Measurements from ENCODE around the gene SCUBE3. TPM values are rescaled to one million over a fixed set of nuclear protein-coding genes. Genes with fewer than 3 reads are reported as not detected.

SCUBE3 gene
- polyA plus RNA-seq, 10 donors: 0.84 to 2.2 (median 1.1) TPM

DNA sequence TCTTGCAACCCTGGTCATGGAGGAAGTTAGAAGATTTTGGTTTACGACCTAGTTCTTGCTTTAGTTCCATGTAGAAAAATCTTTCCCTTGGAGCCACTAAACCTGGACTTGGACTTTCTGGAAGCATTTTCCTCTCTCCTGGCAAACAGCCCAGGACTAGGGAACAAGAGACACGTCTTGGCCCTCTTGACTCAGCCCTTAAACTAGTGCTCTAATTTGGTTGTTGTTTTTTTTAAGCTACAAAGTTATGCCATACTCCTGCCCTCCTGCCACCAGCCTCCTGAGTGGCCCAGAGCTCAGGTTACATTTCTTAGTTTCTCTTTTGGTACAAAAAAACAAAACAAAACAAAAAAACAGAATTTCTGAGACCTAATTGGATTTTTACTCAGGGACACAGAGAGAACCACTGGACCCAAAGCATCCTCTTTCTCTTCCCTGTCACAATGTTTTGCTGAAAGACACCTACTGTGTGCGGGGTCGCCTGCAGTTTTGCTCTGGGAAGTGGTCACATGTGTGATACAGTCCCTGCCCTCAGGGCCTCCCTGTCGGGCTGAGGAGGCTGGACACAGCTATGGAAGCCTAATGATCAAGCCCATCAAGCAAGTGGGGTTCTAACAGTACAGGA lies 32.3 kb upstream of the SCUBE3 start:
- DNase-seq: peak; percentile 49 to 71 (median 62)

- peak; percentile 47 to 79 (median 74) for DNase-seq
These were observed 31.7 kb upstream of the SCUBE3 start for GRCh38 chr6:35181933-35182612.

DNA sequence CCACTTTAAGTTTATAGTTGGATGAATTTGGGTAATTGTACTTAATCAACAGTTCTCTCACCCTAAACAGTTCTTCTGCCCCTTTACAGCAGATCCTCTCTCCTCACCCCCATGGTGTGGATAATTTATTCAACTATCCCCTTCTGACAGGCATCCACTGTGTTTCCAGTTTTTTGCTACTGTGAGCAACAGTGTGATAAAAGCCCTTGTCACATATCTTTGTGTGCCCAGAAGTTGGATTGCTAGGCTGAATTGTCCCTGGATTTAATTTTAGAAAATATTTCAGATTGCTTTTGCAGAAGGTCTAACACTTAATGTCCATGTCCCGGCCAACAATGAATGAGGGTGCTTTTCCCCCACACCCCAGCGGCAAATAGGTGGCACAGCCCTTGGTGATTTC lies 30.5 kb upstream of the SCUBE3 start:
- no peak for DNase-seq

DNA sequence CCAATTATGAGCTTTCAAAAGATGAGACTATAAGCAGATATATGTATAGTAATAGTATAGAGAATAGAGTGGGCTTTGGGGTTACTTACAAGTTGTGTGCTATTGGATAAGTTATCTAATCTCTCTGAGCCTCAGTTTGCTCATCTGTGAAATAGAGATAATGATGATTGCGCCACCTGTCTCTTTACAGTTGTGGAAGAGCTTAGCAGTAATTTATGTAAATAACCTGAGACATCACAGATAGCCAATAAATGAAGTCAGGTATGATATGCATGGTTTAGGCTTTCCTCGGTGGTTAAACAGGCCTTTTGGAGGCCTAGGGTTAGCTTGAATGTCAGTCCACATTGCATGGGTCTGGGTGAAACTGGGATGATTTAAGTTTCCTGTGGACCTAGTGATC lies 29.8 kb upstream of the SCUBE3 start:
- no peak for DNase-seq

- no peak for DNase-seq
These were observed 29.0 kb upstream of the SCUBE3 start for GRCh38 chr6:35184580-35185301.

GRCh38 chr6:35185302-35185681 lies 28.5 kb upstream of the SCUBE3 start:
- DNase-seq: peak in 1 of 3 donors; percentile 47

GRCh38 chr6:35185971-35186370 lies 27.8 kb upstream of the SCUBE3 start:
- DNase-seq: no peak

GRCh38 chr6:35186571-35186970 lies 27.2 kb upstream of the SCUBE3 start:
- no peak for DNase-seq

- no peak for DNase-seq
These were observed 24.9 kb upstream of the SCUBE3 start for GRCh38 chr6:35188886-35189285.

DNA sequence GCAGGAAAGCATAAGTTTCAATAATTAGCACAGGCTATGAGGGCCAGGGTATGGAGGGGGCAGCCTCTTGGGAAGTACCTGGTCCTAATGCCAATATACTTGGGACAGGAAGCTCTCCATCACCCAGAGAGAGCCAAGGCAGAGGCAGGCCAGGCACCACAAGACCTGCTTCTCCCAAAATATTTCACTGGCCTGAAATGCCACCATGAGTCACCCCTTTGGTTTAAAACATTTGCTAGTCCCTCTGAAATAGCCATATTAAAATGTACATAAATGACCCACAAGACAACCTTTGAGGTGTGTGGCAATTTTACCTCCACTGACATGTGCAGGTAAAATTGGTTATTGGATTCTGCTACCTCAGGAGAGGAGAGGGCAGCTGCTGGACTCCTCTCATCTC lies 23.4 kb upstream of the SCUBE3 start:
- DNase-seq: no peak

DNA sequence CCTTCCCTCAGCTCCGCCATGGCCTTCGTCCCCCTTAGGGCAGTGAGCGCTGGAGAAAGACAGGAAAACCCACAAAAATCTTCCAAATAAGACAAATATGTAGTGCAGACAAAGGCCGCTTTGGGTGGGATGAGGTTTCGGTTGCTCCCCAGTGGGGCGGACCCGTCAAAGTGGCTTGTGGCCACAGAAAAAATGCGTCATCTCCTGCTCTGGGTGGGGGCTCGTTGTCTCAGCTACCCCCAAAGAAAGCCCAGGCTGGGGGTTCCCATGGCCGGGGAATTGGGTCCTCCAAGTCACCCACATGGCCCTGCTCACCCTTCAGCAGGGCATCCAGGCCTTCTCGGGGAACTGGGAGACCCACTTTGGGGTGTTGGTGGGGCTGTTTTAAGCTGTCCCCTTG lies 21.9 kb upstream of the SCUBE3 start:
- DNase-seq: no peak

DNA sequence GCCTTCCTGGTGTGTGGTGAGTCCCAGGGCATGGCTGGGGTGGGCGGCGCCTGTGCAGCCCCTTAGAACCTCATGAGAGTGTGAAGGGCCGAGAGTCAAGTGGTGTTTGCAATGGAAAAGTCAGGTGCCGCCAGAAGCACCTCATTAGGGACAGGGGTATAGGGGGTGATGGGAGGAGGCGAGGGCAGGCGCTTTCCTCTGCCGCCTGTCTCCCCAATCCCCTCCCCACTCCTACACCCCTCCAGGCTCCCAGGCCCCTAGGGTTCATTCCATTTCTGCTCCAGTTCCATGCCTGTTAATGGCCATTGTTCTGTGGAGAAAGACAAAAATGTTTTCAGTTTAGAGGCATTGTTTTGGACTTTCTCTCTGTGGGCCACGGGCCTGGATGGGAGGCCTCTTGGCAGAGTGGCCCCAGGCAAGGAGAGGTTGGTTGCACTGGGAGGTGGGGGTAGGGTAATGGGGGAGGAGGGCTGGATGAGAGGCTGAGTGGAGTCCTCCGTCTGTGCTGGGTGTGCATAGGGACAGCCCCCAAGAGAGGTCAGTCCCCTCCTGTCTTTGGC lies 21.4 kb upstream of the SCUBE3 start:
- no peak for DNase-seq

DNA sequence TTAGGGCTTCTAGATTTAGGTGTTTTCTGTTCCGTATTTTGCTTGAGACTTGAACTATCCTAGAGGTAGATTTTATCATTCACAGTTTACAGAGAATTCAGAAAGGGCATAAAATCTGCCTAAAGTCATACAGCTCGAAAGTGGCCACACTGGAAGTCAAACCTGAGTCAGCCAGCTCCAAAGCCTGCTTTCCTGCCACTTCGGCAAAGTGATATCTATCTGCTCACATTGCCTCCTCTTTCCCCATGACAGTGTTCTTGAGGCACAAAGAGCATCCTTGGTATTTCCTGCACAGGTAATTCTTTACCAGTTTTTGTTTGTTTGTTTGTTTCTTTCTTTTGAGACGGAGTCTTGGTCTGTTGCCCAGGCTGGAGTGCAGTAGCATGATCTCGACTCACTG lies 19.4 kb upstream of the SCUBE3 start:
- no peak for DNase-seq

- no peak for DNase-seq
These were observed 18.5 kb upstream of the SCUBE3 start for GRCh38 chr6:35195120-35195780.

- no peak for DNase-seq
These were observed 16.6 kb upstream of the SCUBE3 start for GRCh38 chr6:35197196-35197595.

DNA sequence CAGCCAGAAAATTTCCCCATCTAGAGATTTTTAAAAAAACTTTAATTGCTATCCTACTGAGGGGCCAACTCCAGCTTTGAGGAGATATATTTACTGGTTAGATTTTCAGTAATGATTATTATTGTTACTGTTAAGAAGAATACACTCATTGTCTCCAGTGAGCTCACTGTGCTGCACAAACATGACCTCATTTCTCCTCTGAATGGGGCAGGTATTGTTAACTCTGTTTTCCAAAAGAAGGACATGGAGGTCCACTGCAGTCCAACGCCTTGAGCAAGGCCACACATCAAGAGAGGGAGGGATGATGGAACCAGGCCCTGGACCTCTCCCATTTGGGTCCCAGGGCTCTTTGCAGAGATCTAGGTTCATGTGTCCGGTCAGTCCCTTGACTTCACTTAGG lies 13.9 kb upstream of the SCUBE3 start:
- DNase-seq: no peak

GRCh38 chr6:35202066-35202546 lies 11.7 kb upstream of the SCUBE3 start:
- no peak for DNase-seq

DNA sequence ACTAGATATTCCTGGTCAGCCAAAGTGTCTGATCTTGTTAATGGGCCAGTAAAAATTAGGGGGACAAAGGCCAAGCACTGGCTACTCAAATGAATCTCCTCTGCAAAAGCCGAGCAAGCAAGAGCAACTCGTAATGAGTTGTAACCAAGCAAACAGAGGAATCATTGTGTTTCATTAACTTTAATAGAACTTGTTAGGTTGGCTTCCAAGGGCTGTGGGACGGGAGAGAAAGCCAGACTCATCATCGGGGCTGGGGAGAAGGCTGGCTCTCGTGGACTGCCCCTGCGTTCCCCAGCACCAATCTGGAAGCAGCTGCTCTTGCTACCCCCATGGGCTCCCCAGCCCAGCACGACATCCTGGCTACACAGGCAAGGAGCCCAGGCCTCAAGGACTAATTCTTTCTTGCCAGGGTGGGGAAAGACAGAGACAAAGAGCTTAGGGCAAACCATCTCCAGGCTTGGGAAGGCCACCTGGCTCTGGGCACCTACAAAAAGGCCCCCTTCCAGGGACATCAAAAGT lies 10.5 kb upstream of the SCUBE3 start:
- no peak for DNase-seq

GRCh38 chr6:35203680-35204079 lies 10.1 kb upstream of the SCUBE3 start:
- DNase-seq: no peak

DNA sequence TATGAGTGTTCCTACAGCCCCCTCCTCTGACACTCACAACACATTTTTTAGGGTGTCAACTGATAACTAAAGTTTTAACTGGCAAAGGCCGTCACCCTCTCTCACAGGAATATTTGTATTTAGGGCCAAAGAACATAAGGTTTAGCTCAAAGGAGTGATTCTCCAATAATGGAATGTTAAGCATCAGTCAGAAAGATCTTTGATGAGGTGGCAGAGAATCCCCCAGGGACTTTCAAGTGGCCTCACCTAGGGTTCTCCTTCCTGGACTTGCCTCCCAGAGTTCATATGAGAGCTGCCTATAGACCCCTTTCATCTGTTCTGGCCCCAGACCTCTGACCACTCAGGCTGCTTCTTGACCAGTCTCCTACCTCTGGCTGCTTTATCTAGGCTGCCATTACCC lies 7.4 kb upstream of the SCUBE3 start:
- no peak for DNase-seq

GRCh38 chr6:35208419-35208818 lies 5.3 kb upstream of the SCUBE3 start:
- DNase-seq: no peak

GRCh38 chr6:35209081-35209480 lies 4.7 kb upstream of the SCUBE3 start:
- DNase-seq: no peak

All from muscle of back (tissue), 11 donors.